HG02798 (cell line): ENCODE results near the gene DLGAP4.

Source experiments
- ATAC-seq: cut with Tn5 transposase; IDR thresholded peaks from one replicate; pipeline ENCODE4 v1.9.1; 2021; ENCODE audit warnings: mild to moderate bottlenecking; ENCODE audit not compliant: unreplicated experiment, poor library complexity

The DLGAP4 gene

GRCh38 chr20:36306553-36307411 is 643 bp downstream of the DLGAP4 start:
- no peak for ATAC-seq

- no peak for ATAC-seq
Observed at GRCh38 chr20:36307412-36308325, 1.5 kb downstream of the DLGAP4 start.

DNA sequence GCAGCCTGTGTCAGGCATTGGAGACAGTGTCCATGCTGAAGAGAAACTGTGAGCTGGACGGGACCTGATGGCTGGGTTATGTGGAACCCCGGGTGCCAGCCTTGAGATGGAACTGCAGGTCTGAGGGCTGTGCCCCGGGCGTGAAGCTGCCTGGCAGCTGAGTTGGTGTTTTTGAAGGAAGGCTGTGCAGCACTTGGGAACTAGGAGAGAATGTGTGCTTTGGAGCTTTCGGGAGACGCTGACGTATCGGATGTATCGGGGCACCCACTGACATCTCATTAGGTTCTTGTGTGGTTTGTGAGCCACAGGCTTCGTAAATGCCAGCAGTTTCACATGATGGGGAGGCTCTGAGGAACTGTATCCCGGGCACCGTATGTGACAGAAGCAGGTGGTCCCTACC is 2.2 kb downstream of the DLGAP4 start:
- ATAC-seq: no peak

DNA sequence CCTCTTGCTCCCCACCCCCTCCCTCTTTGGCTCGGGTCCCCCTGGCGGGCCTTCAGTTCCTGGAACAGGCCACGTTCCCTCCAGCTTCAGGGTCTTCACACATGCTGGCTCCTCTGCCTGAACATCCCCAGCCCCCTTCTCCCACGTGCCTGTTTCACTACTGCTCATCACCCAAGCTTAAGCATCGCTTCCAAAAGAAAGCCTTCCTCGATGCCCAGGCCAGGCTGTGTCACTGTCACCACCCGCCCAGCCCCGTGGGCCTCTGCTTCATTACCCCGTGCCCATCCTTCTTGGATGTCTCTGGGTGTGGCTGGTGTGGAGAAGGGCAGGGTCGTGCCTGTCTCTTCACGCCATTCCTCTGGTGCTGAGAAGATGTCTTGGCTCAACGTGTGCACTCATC is 2.8 kb downstream of the DLGAP4 start:
- ATAC-seq: no peak

DNA sequence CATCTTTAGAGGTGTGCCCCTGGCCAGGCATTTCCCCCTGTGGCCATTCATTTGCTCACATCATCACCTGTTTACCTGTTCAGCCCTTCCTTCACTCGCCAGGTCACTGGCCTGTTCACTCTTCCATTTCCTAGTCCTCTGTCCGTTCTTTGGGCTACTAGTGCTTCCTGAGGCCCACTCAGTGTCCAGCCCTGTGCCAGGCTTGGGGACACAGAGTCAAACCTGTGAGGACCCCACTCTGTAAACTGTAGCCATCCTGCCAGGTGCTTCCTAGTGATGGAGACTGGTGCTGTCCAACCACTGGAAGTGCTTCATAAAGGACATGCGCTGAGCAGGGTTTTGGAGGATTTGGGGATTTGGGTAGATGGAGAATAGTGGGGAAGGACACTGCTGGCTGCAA is 3.5 kb downstream of the DLGAP4 start:
- no peak for ATAC-seq

- ATAC-seq: no peak
Observed at GRCh38 chr20:36310215-36310981, 4.3 kb downstream of the DLGAP4 start.

DNA sequence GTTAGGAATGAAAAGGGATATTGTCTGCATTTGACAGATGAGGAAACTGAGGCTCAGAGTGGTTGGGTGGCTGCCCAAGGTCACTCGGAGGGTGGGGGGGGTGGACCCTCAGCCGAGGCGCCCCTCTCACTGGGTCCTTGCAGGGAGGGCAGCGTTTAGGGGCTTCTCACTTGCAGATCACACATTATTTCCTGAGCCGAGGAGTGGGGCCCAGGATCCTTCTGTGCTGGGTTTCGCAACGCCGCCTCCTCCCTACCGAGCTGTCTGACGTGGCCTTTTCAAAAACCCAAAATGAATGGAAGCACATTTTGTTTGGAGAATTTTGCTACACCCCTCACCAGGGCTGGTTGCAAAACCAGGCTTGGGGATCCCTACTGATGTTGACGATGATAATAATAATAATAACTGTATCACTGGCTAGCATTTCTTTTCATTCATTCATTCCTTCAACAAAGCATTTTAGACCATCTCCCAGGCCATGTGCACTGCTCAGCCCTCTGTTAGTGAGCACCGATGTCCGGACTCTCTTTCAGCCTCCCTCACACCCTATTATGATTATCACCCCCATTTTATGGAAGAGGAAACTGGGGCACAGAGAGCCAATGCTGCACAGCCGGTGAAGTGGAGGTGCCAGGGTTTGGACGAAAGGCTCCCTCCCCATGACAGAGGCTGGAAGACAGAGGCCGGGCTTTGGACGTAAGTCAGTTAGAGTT is 5.2 kb downstream of the DLGAP4 start:
- no peak for ATAC-seq

DNA sequence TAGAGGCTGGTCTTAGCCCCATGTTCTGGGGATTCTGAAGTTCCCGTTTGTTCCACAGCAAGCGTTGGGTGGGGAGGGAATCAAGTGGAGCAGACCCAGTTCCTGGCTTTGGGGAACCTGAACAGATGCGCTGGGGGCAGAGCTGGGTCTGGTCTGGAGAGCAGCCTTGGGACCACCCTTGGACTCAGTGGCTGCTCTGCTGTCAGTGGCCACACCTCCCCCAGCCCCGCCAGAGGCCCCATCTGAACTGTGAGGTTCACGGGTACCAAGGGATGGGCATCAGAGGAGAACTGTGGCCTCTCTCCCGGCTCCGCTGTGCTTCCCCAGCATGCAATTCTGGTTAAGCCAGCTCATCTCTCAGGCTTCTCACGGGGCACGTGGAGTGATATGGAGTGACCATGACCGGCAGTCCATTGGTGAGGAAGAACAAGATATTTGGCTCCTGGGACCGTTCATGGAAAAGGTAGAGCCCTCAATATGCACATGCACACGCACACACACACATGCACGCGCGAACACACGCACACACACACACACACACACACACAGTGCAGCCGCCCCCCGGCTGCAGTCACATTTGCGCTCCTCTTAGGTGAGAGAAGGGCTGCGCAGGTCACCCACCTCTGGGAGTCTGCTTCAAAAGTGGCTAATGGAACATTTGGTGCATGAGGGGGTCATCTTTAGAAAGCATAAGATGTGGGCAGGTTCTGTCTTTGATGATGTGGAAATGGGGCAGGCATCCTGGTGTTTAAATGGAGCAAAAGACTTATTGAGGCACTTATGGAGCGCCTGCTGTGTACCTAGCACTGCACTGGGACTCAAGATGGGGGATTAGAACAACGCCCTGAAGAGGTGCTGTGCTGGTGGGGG is 6.0 kb downstream of the DLGAP4 start:
- ATAC-seq: no peak

DNA sequence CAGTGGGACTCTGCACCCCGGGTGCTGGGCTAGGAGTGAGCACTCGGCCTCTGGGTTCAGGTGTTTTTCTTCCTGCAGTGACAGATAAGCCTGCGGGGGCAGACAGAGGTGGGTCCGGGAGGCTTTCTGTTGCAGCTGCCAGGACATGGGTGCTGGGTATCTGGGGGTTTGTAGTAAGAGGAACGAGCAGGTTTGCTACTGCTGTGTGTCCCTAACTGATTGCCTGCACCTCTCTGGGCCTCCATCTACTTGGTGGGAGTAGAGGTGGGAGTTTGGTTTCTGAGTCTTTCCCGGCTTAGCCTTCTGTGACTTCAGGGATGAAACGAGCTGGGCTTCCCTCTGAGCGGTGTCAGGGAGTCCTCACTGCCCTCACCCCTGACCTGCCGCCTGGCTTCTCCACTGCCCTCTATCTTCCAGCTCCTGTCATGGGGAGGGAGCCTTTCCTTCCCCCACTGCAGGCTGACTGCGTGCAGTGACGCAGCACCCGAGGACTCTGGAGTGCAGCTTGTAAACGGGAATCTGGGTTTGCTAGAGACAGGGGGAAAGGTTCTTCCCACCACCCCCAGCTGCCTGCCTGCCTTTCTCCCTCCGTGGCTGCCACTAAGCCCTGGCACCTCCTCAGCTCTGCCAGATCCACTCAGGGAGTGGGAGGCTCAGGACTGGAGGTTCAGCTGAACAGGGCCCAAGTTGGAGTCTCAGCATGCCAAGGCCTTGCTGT is 6.7 kb downstream of the DLGAP4 start:
- no peak for ATAC-seq

GRCh38 chr20:36313476-36313875 is 7.3 kb downstream of the DLGAP4 start:
- no peak for ATAC-seq

- no peak for ATAC-seq
Observed at GRCh38 chr20:36313926-36314325, 7.8 kb downstream of the DLGAP4 start.

DNA sequence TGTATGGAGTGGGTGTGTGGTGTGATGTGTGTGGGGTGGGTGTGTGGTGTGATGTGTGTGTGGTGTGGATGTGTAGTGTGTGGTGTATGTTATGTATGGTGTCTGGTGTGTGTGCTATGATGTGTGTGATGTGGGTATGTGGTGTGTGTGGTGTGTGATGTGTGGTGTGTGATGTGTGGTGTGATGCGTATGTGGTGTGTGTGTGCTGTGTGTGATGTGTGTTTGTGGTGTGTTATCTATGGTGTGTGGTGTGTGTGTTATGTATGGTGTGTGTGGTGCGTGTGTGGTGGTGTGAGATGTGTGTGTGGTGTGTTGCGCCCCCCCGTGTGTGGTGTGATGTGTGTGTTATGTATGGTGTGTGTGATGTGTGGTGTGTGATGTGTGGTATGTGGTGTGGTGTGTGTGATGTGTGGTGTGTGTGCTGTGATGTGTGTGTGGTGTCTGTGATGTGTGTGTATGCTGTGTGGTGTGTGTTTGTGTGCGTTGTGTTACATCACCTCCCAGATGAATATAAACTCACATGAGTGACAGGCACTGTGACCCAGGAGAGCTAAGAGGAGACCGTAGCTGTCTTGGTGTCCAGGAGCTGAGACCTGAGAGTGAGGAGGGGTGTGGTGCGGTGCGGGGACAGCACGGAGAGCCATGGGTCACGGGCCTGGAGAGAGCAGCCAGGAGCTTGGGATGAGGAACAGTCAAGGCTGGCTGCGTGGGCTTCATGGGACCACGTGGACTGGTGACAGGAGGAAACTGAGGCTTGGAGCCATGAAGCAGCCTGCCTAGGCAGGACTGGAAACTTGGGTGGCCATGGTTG is 8.8 kb downstream of the DLGAP4 start:
- ATAC-seq: no peak

GRCh38 chr20:36315545-36316351 is 9.6 kb downstream of the DLGAP4 start:
- no peak for ATAC-seq

- no peak for ATAC-seq
Observed at GRCh38 chr20:36317675-36318074, 11.5 kb downstream of the DLGAP4 start.

DNA sequence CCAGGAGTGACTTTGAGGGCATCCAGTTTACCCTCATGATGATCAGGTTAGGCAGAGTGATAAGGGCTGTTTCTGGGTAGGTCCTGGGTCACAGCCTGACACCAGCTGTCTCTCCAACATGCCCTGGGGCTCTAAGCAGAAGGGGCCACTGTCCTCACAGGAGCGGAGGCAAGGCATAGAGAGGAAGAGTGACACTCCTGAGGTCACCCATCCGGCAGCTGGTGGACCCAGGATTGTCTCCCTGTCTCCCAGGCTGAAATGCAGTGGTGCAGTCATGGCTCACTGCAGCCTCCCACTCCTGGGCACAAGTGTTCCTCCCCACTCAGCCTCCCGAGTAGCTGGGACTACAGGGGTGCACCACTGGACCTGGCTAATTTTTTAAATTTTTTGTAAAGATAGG is 12.0 kb downstream of the DLGAP4 start:
- no peak for ATAC-seq

GRCh38 chr20:36319356-36320260 is 13.5 kb downstream of the DLGAP4 start:
- ATAC-seq: no peak
